CD4-positive, alpha-beta memory T cell (primary cell): Measurements from ENCODE around the gene UBE2F. TPM values are rescaled to one million over a fixed set of nuclear protein-coding genes. Genes with fewer than 3 reads are reported as not detected.

Source experiments
- CTCF ChIA-PET: fragments of 350-600 bp; sonication (Branson Sonifier 250); formaldehyde crosslinking; loops from one replicate; lab custom pipeline; 2021; ENCODE audit warnings: inconsistent platforms; ENCODE audit not compliant: partially characterized antibody; lab: Charles Lee
- POLR2A ChIA-PET: fragments of 350-600 bp; sonication (Branson Sonifier 250); formaldehyde crosslinking; loops from one replicate; lab custom pipeline; 2021; ENCODE audit not compliant: partially characterized antibody; lab: Charles Lee
- DNase-seq, 5 donors: peaks; one replicate each; pipeline versions ENCODE4 v3.0.0 to v3.0.0-alpha.2; 2020 to 2022; ENCODE audit warnings: mixed read lengths in 1 of 5
- H3K27ac ChIP-seq: one replicate; pipeline ENCODE4 v1.7.0; 2013; ENCODE audit warnings: low read depth, low read length
- H3K27me3 ChIP-seq: 2 replicates; pipeline ENCODE4 v1.7.0; 2013; ENCODE audit warnings: mild to moderate bottlenecking, low read length, moderate library complexity; ENCODE audit not compliant: insufficient read depth
- H3K36me3 ChIP-seq: 2 replicates; pipeline ENCODE4 v1.7.0; 2013; ENCODE audit warnings: mild to moderate bottlenecking, low read length, moderate library complexity; ENCODE audit not compliant: insufficient read depth
- H3K4me1 ChIP-seq: 2 replicates; pipeline ENCODE4 v1.7.0; 2013; ENCODE audit warnings: mild to moderate bottlenecking, low read length, moderate library complexity; ENCODE audit not compliant: insufficient read depth
- H3K4me3 ChIP-seq, 2 donors: one replicate each; pipeline ENCODE4 v1.7.0; 2013; ENCODE audit warnings: low read length in 2 of 2, mild to moderate bottlenecking in 1 of 2
- H3K9me3 ChIP-seq, 2 donors: one replicate each; pipeline ENCODE4 v1.7.0; 2013; ENCODE audit warnings: low read length in 2 of 2, control low read depth in 1 of 2; ENCODE audit not compliant: control insufficient read depth in 1 of 2
- H3K27ac Mint-ChIP-seq, 7 donors: one replicate each; pipeline ENCODE4 v1.8.0; 2020 to 2021; ENCODE audit warnings: mixed read lengths in 7 of 7, mild to moderate bottlenecking in 6 of 7, inconsistent platforms in 3 of 7, moderate library complexity in 3 of 7
- H3K27me3 Mint-ChIP-seq, 2 donors: one replicate each; pipeline ENCODE4 v1.8.0; 2020 to 2021; ENCODE audit warnings: mixed read lengths in 2 of 2
- H3K36me3 Mint-ChIP-seq, 2 donors: one replicate each; pipeline ENCODE4 v1.8.0; 2020 to 2021; ENCODE audit warnings: mixed read lengths in 2 of 2, inconsistent platforms in 1 of 2, mild to moderate bottlenecking in 1 of 2
- H3K4me1 Mint-ChIP-seq, 4 donors: one replicate each; pipeline ENCODE4 v1.8.0; 2020 to 2021; ENCODE audit warnings: mixed read lengths in 4 of 4, mild to moderate bottlenecking in 1 of 4
- H3K4me3 Mint-ChIP-seq, 8 donors: one replicate each; pipeline ENCODE4 v1.8.0; 2020 to 2021; ENCODE audit warnings: mixed read lengths in 8 of 8, mild to moderate bottlenecking in 7 of 8, moderate library complexity in 6 of 8, inconsistent platforms in 3 of 8
- H3K9me3 Mint-ChIP-seq, 8 donors: one replicate each; pipeline ENCODE4 v1.8.0; 2020 to 2021; ENCODE audit warnings: mixed read lengths in 8 of 8, mild to moderate bottlenecking in 5 of 8, inconsistent platforms in 3 of 8, moderate library complexity in 1 of 8
- intact Hi-C: fragments of 100-400 bp; cut with micrococcal nuclease; formaldehyde crosslinking; loops from one replicate; pipeline ENCODE4 v1.15.1; 2023
- polyA plus RNA-seq, 2 donors: library from polyadenylated mRNA; unstranded; fragments of 300-500 nt; fragmentation: Illumina TruSeq; gene quantifications; one replicate each; pipeline ENCODE4 v1.2.3, GENCODE V29; 2021
- total RNA-seq, 2 experiments: library from RNA; stranded (reverse); gene quantifications; one replicate each; pipeline ENCODE4 v1.2.3, GENCODE V29; 2021

UBE2F gene
- total and polyA plus RNA-seq, 4 experiments from 2014 or later: 35.7 to 116 (median 60.9) TPM

- intact Hi-C loops: no loop called here
- peaks cover 48 to 51% of the 10 kb centered on the region in 2 donors for H3K36me3 Mint-ChIP-seq
Observed at GRCh38 chr2:238067939-238068338, 101.1 kb downstream of the UBE2F start.

GRCh38 chr2:238069021-238069709 lies 102.4 kb downstream of the UBE2F start:
- Histone ChIP-seq H3K9me3 (no peaks in the 10 kb centered on the region), H3K4me3 (no peak overlapping the region), H3K36me3 (no peaks in the 10 kb centered on the region), H3K4me1 (peaks cover 49% of the 10 kb centered on the region), H3K27me3 (no peaks in the 10 kb centered on the region), H3K27ac (peak overlapping the region; percentile 38)
- ChIA-PET CTCF (no interaction called here), POLR2A (interaction anchor here (2.3 kb wide), 1 partner anchor 9 kb away, joined by 10 read pairs; the partner anchor contains the start of gene SCLY)
- peaks cover 31 to 65% (median 49%) of the 10 kb centered on the region in 4 donors for H3K4me1 Mint-ChIP-seq
- intact Hi-C loops: no loop called here
- H3K9me3 Mint-ChIP-seq: peaks cover 0 to 11% (median 4%) of the 10 kb centered on the region in 8 donors
- H3K27ac Mint-ChIP-seq: peak overlapping the region; percentile 81 to 97 (median 89)
- no peaks in the 10 kb centered on the region for H3K27me3 Mint-ChIP-seq
- peak overlapping the region in 7 of 8 donors; percentile 70 to 81 (median 77) for H3K4me3 Mint-ChIP-seq
- H3K36me3 Mint-ChIP-seq: peaks cover 51 to 52% of the 10 kb centered on the region in 2 donors
- peak in 4 of 5 donors; percentile 22 to 38 (median 32) for DNase-seq

More at GRCh38 chr2:238067939-238068338, 101.1 kb downstream of the UBE2F start:
- peaks cover 53% of the 10 kb centered on the region for H3K4me1 ChIP-seq
- no peak overlapping the region for H3K27ac ChIP-seq
- H3K4me3 Mint-ChIP-seq: peak overlapping the region in 2 of 8 donors; percentile 5 to 38
- POLR2A ChIA-PET: interaction anchor here (0.5 kb wide), 1 partner anchor 10 kb away, joined by 4 read pairs; no protein-coding TSS in a partner anchor
- H3K4me1 Mint-ChIP-seq: peaks cover 35 to 76% (median 53%) of the 10 kb centered on the region in 4 donors
- H3K4me3 ChIP-seq: no peak overlapping the region
- no peaks in the 10 kb centered on the region for H3K9me3 ChIP-seq
- H3K9me3 Mint-ChIP-seq: peaks cover 0 to 11% (median 4%) of the 10 kb centered on the region in 8 donors
- DNase-seq: no peak
- no peaks in the 10 kb centered on the region for H3K36me3 ChIP-seq
- H3K27me3 ChIP-seq: no peaks in the 10 kb centered on the region
- H3K27me3 Mint-ChIP-seq: no peaks in the 10 kb centered on the region
- CTCF ChIA-PET: no interaction called here
- peak overlapping the region in 6 of 7 donors; percentile 10 to 87 (median 60) for H3K27ac Mint-ChIP-seq

DNA sequence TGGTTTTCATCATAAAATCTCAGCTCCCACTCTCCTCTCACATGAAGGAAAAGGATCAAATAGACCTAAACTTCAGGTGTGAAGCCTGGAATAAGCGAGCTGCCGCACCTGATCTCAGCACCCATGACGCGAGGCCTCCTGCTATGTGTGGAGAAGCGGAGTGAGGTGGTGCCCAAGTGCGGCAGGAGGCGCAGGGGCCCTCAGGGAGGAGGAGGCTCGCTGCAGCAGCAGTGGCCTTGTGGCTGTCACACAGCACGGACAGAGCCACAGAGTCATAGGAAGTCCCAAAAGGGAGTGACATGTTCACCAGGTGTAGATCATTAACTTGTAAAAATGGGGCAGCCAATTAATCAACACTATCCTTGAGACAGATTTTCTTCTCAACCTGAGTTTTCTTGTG lies 103.1 kb downstream of the UBE2F start:
- Mint-ChIP-seq H3K4me3 (peak overlapping the region in 7 of 8 donors; percentile 17 to 81 (median 73)), H3K36me3 (peaks cover 51 to 52% of the 10 kb centered on the region in 2 donors), H3K9me3 (peaks cover 0 to 11% (median 4%) of the 10 kb centered on the region in 8 donors), H3K4me1 (peaks cover 31 to 64% (median 46%) of the 10 kb centered on the region in 4 donors), H3K27me3 (no peaks in the 10 kb centered on the region), H3K27ac (peak overlapping the region; percentile 52 to 97 (median 89))
- no peaks in the 10 kb centered on the region for H3K27me3 ChIP-seq
- H3K4me3 ChIP-seq: no peak overlapping the region
- DNase-seq: no peak
- H3K4me1 ChIP-seq: peaks cover 44% of the 10 kb centered on the region
- intact Hi-C loops: no loop called here
- H3K9me3 ChIP-seq: no peaks in the 10 kb centered on the region
- H3K27ac ChIP-seq: peak overlapping the region; percentile 38
- CTCF ChIA-PET: no interaction called here
- POLR2A ChIA-PET: interaction anchor here (2.3 kb wide), 1 partner anchor 9 kb away, joined by 10 read pairs; the partner anchor contains the start of gene SCLY
- H3K36me3 ChIP-seq: no peaks in the 10 kb centered on the region

- CTCF ChIA-PET: interaction anchor here (1.6 kb wide), 1 partner anchor 562 kb away, joined by 4 read pairs; no protein-coding TSS in a partner anchor
Observed at GRCh38 chr2:238075397-238075796, 108.6 kb downstream of the UBE2F start.

DNA sequence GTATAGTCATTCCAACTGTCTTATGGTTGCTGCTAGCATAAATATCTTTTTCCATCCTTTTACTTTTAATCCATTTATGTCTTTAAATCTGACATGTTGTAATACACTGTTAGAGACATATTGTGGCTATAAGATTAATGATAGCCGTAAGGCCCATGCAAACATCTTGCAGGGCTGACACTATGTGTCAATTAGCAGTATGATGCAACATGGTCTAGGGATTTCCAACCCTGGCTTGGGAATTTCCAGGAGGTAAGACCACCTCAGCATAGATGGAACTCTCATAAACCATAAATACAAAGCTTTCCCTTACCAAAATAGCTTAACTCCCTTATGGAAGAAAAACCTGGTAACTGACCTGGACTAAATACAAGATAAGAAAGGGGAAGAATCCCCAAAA lies 110.5 kb downstream of the UBE2F start:
- Mint-ChIP-seq H3K36me3 (peaks cover 52 to 68% of the 10 kb centered on the region in 2 donors), H3K4me3 (no peak overlapping the region), H3K9me3 (no peaks in the 10 kb centered on the region), H3K27ac (no peak overlapping the region), H3K4me1 (peaks cover 0 to 21% (median 12%) of the 10 kb centered on the region in 4 donors), H3K27me3 (no peaks in the 10 kb centered on the region)
- Histone ChIP-seq H3K27me3 (no peaks in the 10 kb centered on the region), H3K36me3 (peaks cover 6% of the 10 kb centered on the region), H3K4me3 (no peak overlapping the region), H3K9me3 (no peaks in the 10 kb centered on the region), H3K4me1 (no peaks in the 10 kb centered on the region), H3K27ac (no peak overlapping the region)
- intact Hi-C loops: no loop called here
- POLR2A ChIA-PET: interaction anchor here (0.6 kb wide), 1 partner anchor 9 kb away, joined by 4 read pairs; no protein-coding TSS in a partner anchor
- no peak for DNase-seq
- CTCF ChIA-PET: no interaction called here

More at GRCh38 chr2:238075397-238075796, 108.6 kb downstream of the UBE2F start:
- DNase-seq: no peak
- Mint-ChIP-seq H3K27me3 (no peaks in the 10 kb centered on the region), H3K4me3 (no peak overlapping the region), H3K27ac (peak overlapping the region in 3 of 7 donors; percentile 18 to 41 (median 37)), H3K36me3 (peaks cover 41 to 58% of the 10 kb centered on the region in 2 donors), H3K4me1 (peaks cover 9 to 32% (median 17%) of the 10 kb centered on the region in 4 donors), H3K9me3 (no peaks in the 10 kb centered on the region)
- Histone ChIP-seq H3K4me1 (peaks cover 16% of the 10 kb centered on the region), H3K27ac (no peak overlapping the region), H3K9me3 (no peaks in the 10 kb centered on the region), H3K4me3 (no peak overlapping the region), H3K36me3 (no peaks in the 10 kb centered on the region), H3K27me3 (no peaks in the 10 kb centered on the region)
- intact Hi-C loops: no loop called here
- POLR2A ChIA-PET: no interaction called here

DNA sequence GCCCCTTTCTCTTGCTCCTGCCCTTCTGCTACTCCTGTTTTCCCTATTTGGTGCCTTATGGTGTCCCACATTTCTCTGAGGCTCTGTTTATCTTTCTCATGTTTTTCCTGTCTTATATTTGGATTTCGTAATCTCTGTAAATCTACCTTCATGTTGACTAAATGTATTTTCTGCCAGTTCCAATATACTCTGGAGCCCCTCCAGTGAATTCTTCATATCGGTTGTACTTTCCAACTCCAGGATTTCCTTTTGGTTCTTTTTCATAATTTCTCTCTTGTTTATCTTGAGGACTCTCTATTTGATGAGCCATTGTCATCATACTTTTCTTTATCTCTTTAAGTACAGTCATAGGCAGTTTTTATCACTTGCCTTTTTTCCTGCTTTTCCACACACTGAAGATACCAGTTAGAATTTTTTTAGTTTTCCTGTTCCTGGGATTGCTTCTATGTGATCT lies 113.1 kb downstream of the UBE2F start:
- CTCF ChIA-PET: no interaction called here

DNA sequence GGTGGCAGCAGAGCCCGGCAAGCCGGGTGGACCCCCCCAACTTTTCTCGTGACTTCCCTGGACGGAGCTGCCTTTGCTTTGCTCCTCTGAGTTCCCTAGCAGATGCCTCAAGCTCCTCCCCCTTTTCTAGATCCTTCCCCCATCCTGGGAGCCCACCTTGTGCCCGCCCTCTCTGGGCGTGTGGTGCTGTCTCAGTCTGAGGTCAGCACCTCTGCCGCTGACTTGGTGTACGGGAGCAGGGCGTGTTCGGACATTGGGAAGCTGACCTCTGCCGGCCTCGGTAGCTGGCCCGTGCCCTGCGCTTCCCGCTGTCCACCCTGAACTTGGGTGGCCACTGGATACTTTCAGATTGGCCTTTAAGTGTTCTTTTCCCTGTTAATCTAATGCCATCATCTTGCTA lies 113.7 kb downstream of the UBE2F start:
- Histone ChIP-seq H3K4me3 (no peak overlapping the region), H3K27ac (no peak overlapping the region), H3K9me3 (no peaks in the 10 kb centered on the region), H3K27me3 (no peaks in the 10 kb centered on the region), H3K36me3 (peaks cover 25% of the 10 kb centered on the region), H3K4me1 (no peaks in the 10 kb centered on the region)
- no peak for DNase-seq
- ChIA-PET CTCF (no interaction called here), POLR2A (no interaction called here)
- no peaks in the 10 kb centered on the region for H3K27me3 Mint-ChIP-seq
- intact Hi-C loops: no loop called here
- H3K36me3 Mint-ChIP-seq: peaks cover 56 to 73% of the 10 kb centered on the region in 2 donors
- peaks cover 0 to 7% (median 5%) of the 10 kb centered on the region in 4 donors for H3K4me1 Mint-ChIP-seq
- no peak overlapping the region for H3K4me3 Mint-ChIP-seq
- no peak overlapping the region for H3K27ac Mint-ChIP-seq
- H3K9me3 Mint-ChIP-seq: no peaks in the 10 kb centered on the region

More for the DNA sequence above, 113.1 kb downstream of the UBE2F start:
- Histone ChIP-seq H3K9me3 (no peaks in the 10 kb centered on the region), H3K36me3 (peaks cover 25% of the 10 kb centered on the region), H3K4me1 (no peaks in the 10 kb centered on the region), H3K27me3 (no peaks in the 10 kb centered on the region), H3K4me3 (no peak overlapping the region), H3K27ac (no peak overlapping the region)
- H3K27ac Mint-ChIP-seq: peak overlapping the region in 1 of 7 donors; percentile 4
- intact Hi-C loops: no loop called here
- H3K36me3 Mint-ChIP-seq: peaks cover 54 to 74% of the 10 kb centered on the region in 2 donors
- no peak for DNase-seq
- POLR2A ChIA-PET: no interaction called here
- H3K4me1 Mint-ChIP-seq: peaks cover 0 to 10% (median 7%) of the 10 kb centered on the region in 4 donors
- H3K4me3 Mint-ChIP-seq: no peak overlapping the region
- H3K9me3 Mint-ChIP-seq: no peaks in the 10 kb centered on the region
- no peaks in the 10 kb centered on the region for H3K27me3 Mint-ChIP-seq
